Ectodermal cell (in vitro differentiated cells): Measurements from ENCODE around the gene SAMHD1.
A peak's percentile ranks its signal among the peaks of the same experiment; 100 is the strongest.

ENCODE experiments used
- H3K27ac ChIP-seq: 2 replicates; pipeline ENCODE4 v1.7.0; 2013; ENCODE audit warnings: mild to moderate bottlenecking, low read depth, low read length; ENCODE audit not compliant: insufficient read depth, poor library complexity, severe bottlenecking
- H3K27me3 ChIP-seq: 2 replicates; pipeline ENCODE4 v1.7.0; 2013; ENCODE audit warnings: mild to moderate bottlenecking, low read length; ENCODE audit not compliant: insufficient read depth, control insufficient read depth, poor library complexity, severe bottlenecking
- H3K36me3 ChIP-seq: one replicate; pipeline ENCODE4 v1.7.0; 2013; ENCODE audit warnings: low read length; ENCODE audit not compliant: control insufficient read depth, insufficient read depth
- H3K4me1 ChIP-seq: one replicate; pipeline ENCODE4 v1.7.0; 2013; ENCODE audit warnings: low read length; ENCODE audit not compliant: control insufficient read depth, insufficient read depth
- H3K4me3 ChIP-seq: 2 replicates; pipeline ENCODE4 v1.7.0; 2013; ENCODE audit warnings: low read depth, low read length, control low read depth; ENCODE audit not compliant: insufficient read depth
- H3K9me3 ChIP-seq: 2 replicates; pipeline ENCODE4 v1.7.0; 2013; ENCODE audit warnings: mild to moderate bottlenecking, low read length, moderate library complexity; ENCODE audit not compliant: control insufficient read depth
- WGBS, 2 experiments: methylation state at CpG; one replicate each; pipeline ENCODE4 v1.1.7; 2013; ENCODE audit warnings: missing lambda C conversion rate in 2 of 2; 5-methylcytosine and 5-hydroxymethylcytosine counted together

SAMHD1 gene

DNA sequence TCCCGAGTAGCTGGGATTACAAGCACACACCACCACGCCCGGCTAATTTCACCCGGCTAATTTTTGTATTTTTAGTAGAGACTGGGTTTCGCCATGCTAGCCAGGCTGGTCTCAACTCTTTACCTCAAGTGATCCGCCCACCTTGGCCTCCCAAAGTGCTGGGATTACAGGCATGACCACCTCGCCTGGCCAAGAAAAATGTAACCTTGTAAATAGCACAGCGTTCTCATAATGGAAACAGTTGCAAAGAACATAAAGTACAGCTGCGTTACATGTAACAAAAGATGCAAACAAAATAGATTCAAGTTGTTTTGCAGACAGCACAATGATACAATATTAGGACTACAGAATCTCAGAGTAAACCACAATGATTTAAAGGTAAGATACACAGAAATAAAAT is 60.9 kb downstream of the SAMHD1 start:
- no peaks in the 10 kb centered on the region for H3K27me3 ChIP-seq
- WGBS, 2 experiments, result 92 to 95% methylated on average over 9 of the region's 9 CpGs
- H3K4me3 ChIP-seq, result no peak overlapping the region
- no peak overlapping the region for H3K27ac ChIP-seq
- H3K9me3 ChIP-seq, result no peaks in the 10 kb centered on the region
- peaks cover 3% of the 10 kb centered on the region for H3K4me1 ChIP-seq
- H3K36me3 ChIP-seq, result no peaks in the 10 kb centered on the region

GRCh38 chr20:36888880-36889516 is 62.5 kb downstream of the SAMHD1 start:
- Histone ChIP-seq H3K4me1 (peaks cover 3% of the 10 kb centered on the region), H3K9me3 (no peaks in the 10 kb centered on the region), H3K27me3 (no peaks in the 10 kb centered on the region), H3K4me3 (no peak overlapping the region), H3K27ac (no peak overlapping the region), H3K36me3 (no peaks in the 10 kb centered on the region)
- 93 to 94% methylated on average over 13 to 14 of the region's 15 CpGs for WGBS, 2 experiments

DNA sequence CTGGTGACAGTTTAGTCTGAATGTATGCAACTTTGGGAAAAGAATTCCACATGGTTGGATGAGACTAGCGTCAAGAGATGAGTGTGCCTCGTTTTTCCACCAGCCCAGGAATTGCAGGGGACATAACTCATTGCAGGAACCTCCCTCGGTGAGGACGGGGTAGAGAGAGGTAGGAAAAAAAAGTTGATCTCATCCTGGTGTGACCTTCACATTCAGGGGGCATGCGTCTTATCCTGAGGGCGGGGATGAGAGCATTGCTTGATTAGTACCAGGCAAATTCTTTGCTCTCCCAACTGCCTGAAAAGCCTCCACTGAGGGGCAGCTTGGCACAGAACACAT is 63.8 kb downstream of the SAMHD1 start:
- peak overlapping the region; percentile 7 for H3K4me3 ChIP-seq
- H3K4me1 ChIP-seq, result peaks cover 3% of the 10 kb centered on the region
- H3K27me3 ChIP-seq, result no peaks in the 10 kb centered on the region
- no peaks in the 10 kb centered on the region for H3K9me3 ChIP-seq
- H3K27ac ChIP-seq, result peak overlapping the region; percentile 31
- H3K36me3 ChIP-seq, result no peaks in the 10 kb centered on the region
- 69 to 73% methylated on average over 6 of the region's 6 CpGs for WGBS, 2 experiments

DNA sequence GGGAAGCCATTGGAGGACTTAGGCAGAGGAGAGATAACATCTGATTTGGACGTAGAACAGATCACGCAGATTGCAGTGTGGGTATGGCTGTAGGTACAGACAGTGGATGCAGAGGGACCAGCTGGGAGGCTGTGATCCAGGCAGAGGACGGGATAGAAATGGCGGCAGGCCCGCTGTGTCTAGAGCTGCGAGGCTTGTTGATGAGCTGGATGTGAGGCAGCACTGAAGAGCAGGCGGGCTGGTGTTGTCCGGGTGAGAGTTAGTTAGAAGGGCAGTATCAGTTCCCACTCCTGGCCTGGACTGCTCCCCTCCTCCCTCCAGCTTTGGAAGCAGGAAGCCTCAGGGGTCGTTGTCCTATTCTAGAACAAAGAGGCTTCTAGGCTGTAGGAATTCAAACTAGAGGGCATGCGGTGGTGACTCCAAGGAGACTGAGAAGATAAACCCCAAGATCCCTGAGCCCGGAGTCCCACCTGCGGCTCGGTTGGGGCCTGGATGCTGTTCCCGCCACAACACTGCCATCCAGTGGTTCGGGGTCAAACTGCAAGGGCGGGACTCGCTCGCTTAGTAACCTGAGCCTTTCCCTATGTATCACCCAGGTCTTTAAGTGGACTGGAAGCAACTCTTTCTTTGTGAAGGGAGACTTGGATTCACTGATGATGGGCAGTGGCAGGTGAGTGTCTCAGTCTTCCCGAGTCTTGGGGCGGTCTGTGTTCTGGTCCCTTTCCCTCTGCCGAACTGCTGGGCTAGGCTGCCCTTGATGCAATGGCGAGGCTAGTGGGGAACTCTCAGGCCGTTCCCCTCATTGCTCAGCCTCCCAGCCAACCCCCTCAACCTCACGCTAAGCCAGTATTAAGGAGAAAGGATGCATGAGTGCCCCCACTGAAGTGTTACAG is 64.4 kb downstream of the SAMHD1 start:
- peak overlapping the region; percentile 7 for H3K4me3 ChIP-seq
- no peaks in the 10 kb centered on the region for H3K27me3 ChIP-seq
- H3K36me3 ChIP-seq, result no peaks in the 10 kb centered on the region
- peaks cover 3% of the 10 kb centered on the region for H3K4me1 ChIP-seq
- 33 to 36% methylated on average over 24 of the region's 24 CpGs for WGBS, 2 experiments
- H3K27ac ChIP-seq, result peak overlapping the region; percentile 66
- no peaks in the 10 kb centered on the region for H3K9me3 ChIP-seq

GRCh38 chr20:36885356-36885755 is 66.2 kb downstream of the SAMHD1 start:
- peaks cover 3% of the 10 kb centered on the region for H3K4me1 ChIP-seq
- no peaks in the 10 kb centered on the region for H3K9me3 ChIP-seq
- H3K36me3 ChIP-seq, result no peaks in the 10 kb centered on the region
- H3K4me3 ChIP-seq, result no peak overlapping the region
- H3K27ac ChIP-seq, result no peak overlapping the region
- H3K27me3 ChIP-seq, result no peaks in the 10 kb centered on the region
- 83 to 84% methylated on average over 7 to 8 of the region's 8 CpGs for WGBS, 2 experiments

DNA sequence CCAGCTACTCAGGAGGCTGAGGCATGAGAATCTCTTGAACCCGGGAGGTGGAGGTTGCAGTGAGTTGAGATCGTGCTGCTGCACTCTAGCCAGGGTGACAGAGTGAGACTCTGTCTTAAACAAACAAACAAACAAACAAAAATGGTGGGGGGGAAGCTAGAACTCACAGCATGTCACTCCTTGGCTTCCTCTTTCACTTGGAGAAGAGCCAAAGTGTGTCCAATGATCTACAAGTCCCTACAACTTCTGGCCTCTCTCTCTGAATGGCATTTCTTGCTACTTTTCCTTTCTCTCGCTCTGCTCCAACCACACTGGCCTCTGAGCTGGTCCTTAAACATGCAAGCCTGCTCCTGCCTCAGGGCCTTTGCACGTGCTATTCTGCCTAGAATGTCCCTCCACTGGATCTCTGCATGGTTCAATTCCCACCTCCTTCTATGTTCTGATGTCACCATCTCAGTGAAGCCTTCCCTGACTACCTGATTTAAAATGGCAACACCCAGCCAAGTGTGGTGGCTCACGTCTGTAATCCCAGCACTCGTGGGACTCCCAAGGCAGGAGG is 67.5 kb downstream of the SAMHD1 start:
- no peaks in the 10 kb centered on the region for H3K36me3 ChIP-seq
- no peak overlapping the region for H3K27ac ChIP-seq
- H3K9me3 ChIP-seq, result no peaks in the 10 kb centered on the region
- 78 to 79% methylated on average over 6 of the region's 6 CpGs for WGBS, 2 experiments
- H3K4me1 ChIP-seq, result peaks cover 3% of the 10 kb centered on the region
- H3K4me3 ChIP-seq, result no peak overlapping the region
- no peaks in the 10 kb centered on the region for H3K27me3 ChIP-seq

DNA sequence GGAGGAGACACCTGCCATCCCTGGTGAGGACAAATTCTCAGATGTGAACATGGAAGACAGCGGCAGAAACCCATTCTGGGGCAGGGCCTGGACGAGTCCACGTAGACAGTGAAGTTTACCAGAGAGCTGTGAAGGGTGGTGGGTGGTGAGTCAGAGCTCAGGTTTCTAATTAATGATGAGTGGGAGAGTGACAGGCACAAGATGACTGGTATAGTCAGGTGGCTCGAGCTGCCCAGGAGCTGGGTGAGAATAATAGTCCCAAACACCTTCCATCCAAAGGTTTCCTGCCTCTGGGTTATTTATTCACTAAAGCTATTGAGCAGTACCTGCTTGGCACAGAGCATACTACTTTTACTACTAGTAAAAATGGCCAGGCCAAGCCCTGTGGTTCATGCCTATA is 69.6 kb downstream of the SAMHD1 start:
- H3K27ac ChIP-seq, result no peak overlapping the region
- no peaks in the 10 kb centered on the region for H3K4me1 ChIP-seq
- no peaks in the 10 kb centered on the region for H3K27me3 ChIP-seq
- H3K4me3 ChIP-seq, result no peak overlapping the region
- WGBS, 2 experiments, result 82 to 85% methylated on average over 4 of the region's 4 CpGs
- no peaks in the 10 kb centered on the region for H3K36me3 ChIP-seq
- H3K9me3 ChIP-seq, result no peaks in the 10 kb centered on the region

DNA sequence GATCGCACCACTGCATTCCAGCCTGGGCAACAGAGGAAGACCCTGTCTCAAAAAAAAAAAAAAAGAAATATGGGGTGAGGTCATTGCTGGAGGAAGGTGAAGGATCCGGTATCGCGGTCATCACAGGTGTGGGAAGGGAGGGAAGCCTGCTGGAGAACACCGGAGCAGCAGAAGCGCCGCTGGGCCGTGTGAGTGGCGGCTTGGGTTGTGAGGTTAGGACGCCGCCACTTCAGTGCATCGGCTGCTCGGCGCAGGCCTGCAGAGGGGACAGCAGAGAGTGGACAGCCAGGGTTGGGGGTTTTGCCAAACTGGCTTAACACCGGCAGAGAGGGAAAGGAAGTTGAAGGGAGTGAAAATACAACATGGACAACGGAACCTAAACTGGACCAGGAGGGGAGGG is 70.2 kb downstream of the SAMHD1 start:
- H3K27ac ChIP-seq, result no peak overlapping the region
- no peaks in the 10 kb centered on the region for H3K36me3 ChIP-seq
- no peak overlapping the region for H3K4me3 ChIP-seq
- H3K4me1 ChIP-seq, result no peaks in the 10 kb centered on the region
- WGBS, 2 experiments, result 91 to 94% methylated on average over 16 of the region's 16 CpGs
- no peaks in the 10 kb centered on the region for H3K9me3 ChIP-seq
- no peaks in the 10 kb centered on the region for H3K27me3 ChIP-seq

- no peaks in the 10 kb centered on the region for H3K36me3 ChIP-seq
- 90 to 92% methylated on average over 11 of the region's 11 CpGs for WGBS, 2 experiments
- H3K4me3 ChIP-seq, result no peak overlapping the region
- H3K27me3 ChIP-seq, result no peaks in the 10 kb centered on the region
- no peaks in the 10 kb centered on the region for H3K4me1 ChIP-seq
- no peaks in the 10 kb centered on the region for H3K9me3 ChIP-seq
- no peak overlapping the region for H3K27ac ChIP-seq
These were observed 70.7 kb downstream of the SAMHD1 start for GRCh38 chr20:36880741-36881250.

- H3K36me3 ChIP-seq, result no peaks in the 10 kb centered on the region
- H3K4me3 ChIP-seq, result no peak overlapping the region
- H3K9me3 ChIP-seq, result no peaks in the 10 kb centered on the region
- no peaks in the 10 kb centered on the region for H3K4me1 ChIP-seq
- WGBS, 2 experiments, result 83 to 85% methylated on average over 10 of the region's 10 CpGs
- H3K27me3 ChIP-seq, result no peaks in the 10 kb centered on the region
- H3K27ac ChIP-seq, result no peak overlapping the region
These were observed 72.6 kb downstream of the SAMHD1 start for GRCh38 chr20:36878941-36879340.
